Mammary epithelial cell (primary cell): ENCODE results near the gene SLC8A2.

ENCODE experiments used
- CTCF ChIP-seq, 2 donors: IDR thresholded peaks in 1 of 2; conservative IDR thresholded peaks in 1 of 2; 2 replicates each; pipeline ENCODE4 v1.5.1; 2011 to 2012; ENCODE audit warnings: inconsistent platforms in 2 of 2, low read length in 2 of 2, mild to moderate bottlenecking in 2 of 2, control low read depth in 1 of 2, low read depth in 1 of 2; ENCODE audit not compliant: insufficient read depth in 1 of 2; ENCODE audit errors: extremely low read depth in 1 of 2
- EZH2 ChIP-seq: IDR thresholded peaks from 2 replicates; pipeline ENCODE4 v1.6.1; 2012; ENCODE audit warnings: low read length, inconsistent platforms, borderline replicate concordance

GRCh38 chr19:47492137-47492533 is 20.4 kb upstream of the SLC8A2 start:
- TF ChIP-seq EZH2 (no peak), CTCF (conservative IDR thresholded peaks at IDR 0.05 in 1 of 2, IDR thresholded peaks at IDR 0.05 in 1 of 2; ENCODE audit: extremely low read depth in 1 of 2, insufficient read depth in 1 of 2, low read depth in 1 of 2, low read length in 2 of 2) (no peak)
